MM.1S (cell line): Measurements from ENCODE around the gene DCAF15.

ENCODE experiments used
- DNase-seq: peaks from one replicate; pipeline ENCODE4 v3.0.0-alpha.2; 2015
- H2AFZ ChIP-seq: fragments of 300-600 bp; sonication (generic); 2 replicates; pipeline ENCODE4 v1.6.0; 2016; ENCODE audit warnings: antibody characterized with exemption, low read length
- H3F3A ChIP-seq: fragments of 300-600 bp; sonication (generic); 2 replicates; pipeline ENCODE4 v1.6.1; 2016; ENCODE audit warnings: mild to moderate bottlenecking, antibody characterized with exemption, low read length, moderate library complexity, mixed read lengths; ENCODE audit not compliant: insufficient read depth
- H3K27ac ChIP-seq: fragments of 300-600 bp; sonication (generic); 2 replicates; pipeline ENCODE4 v1.5.1; 2016; ENCODE audit warnings: mild to moderate bottlenecking, low read length
- H3K27me3 ChIP-seq: fragments of 300-600 bp; sonication (generic); replicated peaks from 2 replicates; pipeline ENCODE4 v1.6.0; 2016; ENCODE audit warnings: low read length; ENCODE audit not compliant: insufficient read depth
- H3K36me3 ChIP-seq: fragments of 300-600 bp; sonication (generic); replicated peaks from 2 replicates; pipeline ENCODE4 v1.6.1; 2016; ENCODE audit warnings: mild to moderate bottlenecking, low read length, mixed read lengths; ENCODE audit not compliant: insufficient read depth
- H3K4me1 ChIP-seq: fragments of 300-600 bp; sonication (generic); 2 replicates; pipeline ENCODE4 v1.6.1; 2016; ENCODE audit warnings: low read length, mixed read lengths
- H3K4me2 ChIP-seq: fragments of 300-600 bp; sonication (generic); 2 replicates; pipeline ENCODE4 v1.6.0; 2016; ENCODE audit warnings: low read depth, low read length
- H3K4me3 ChIP-seq: fragments of 300-600 bp; sonication (generic); 2 replicates; pipeline ENCODE4 v1.5.1; 2016; ENCODE audit warnings: low read length, mixed read lengths
- H3K79me2 ChIP-seq: fragments of 300-600 bp; sonication (generic); 2 replicates; pipeline ENCODE4 v1.6.1; 2016; ENCODE audit warnings: mixed run types, low read length, mixed read lengths
- H3K9ac ChIP-seq: fragments of 300-600 bp; sonication (generic); 2 replicates; pipeline ENCODE4 v1.6.1; 2016; ENCODE audit warnings: low read length, mixed read lengths
- H3K9me2 ChIP-seq: fragments of 300-600 bp; sonication (generic); replicated peaks from 2 replicates; pipeline ENCODE4 v1.6.1; 2016; ENCODE audit warnings: mild to moderate bottlenecking, low read length, mixed read lengths; ENCODE audit not compliant: insufficient read depth
- H3K9me3 ChIP-seq: fragments of 300-600 bp; sonication (generic); replicated peaks from 2 replicates; pipeline ENCODE4 v1.6.1; 2016; ENCODE audit warnings: mild to moderate bottlenecking, low read length, mixed read lengths; ENCODE audit not compliant: insufficient read depth
- H4K20me1 ChIP-seq: fragments of 300-600 bp; sonication (generic); 2 replicates; pipeline ENCODE4 v1.6.1; 2016; ENCODE audit warnings: mild to moderate bottlenecking, low read length, moderate library complexity, mixed read lengths; ENCODE audit not compliant: insufficient read depth
- CTCF ChIP-seq: fragments of 300-600 bp; sonication (generic); IDR thresholded peaks from 2 replicates; pipeline ENCODE4 v1.5.1; 2016; ENCODE audit warnings: antibody characterized with exemption, low read length, mixed read lengths
- EZH2 ChIP-seq: fragments of 300-600 bp; sonication (generic); optimal IDR thresholded peaks from 2 replicates; pipeline ENCODE3; 2017; ENCODE audit warnings: low read depth, mild to moderate bottlenecking, antibody characterized with exemption, low read length, mixed read lengths
- EZH2phosphoT487 ChIP-seq: fragments of 300-600 bp; sonication (generic); IDR thresholded peaks from 2 replicates; pipeline ENCODE4 v1.6.1; 2018; ENCODE audit warnings: antibody characterized with exemption, low read length

Gene DCAF15

GRCh38 chr19:13974073-13974472 is 21.8 kb downstream of the DCAF15 start:
- Histone ChIP-seq H3K79me2 (no peaks in the 10 kb centered on the region), H3F3A (no peaks in the 10 kb centered on the region), H3K4me1 (no peaks in the 10 kb centered on the region), H3K9me2 (no peaks in the 10 kb centered on the region), H3K4me2 (no peak overlapping the region), H3K9me3 (no peaks in the 10 kb centered on the region), H3K36me3 (no peaks in the 10 kb centered on the region), H2AFZ (no peak overlapping the region), H3K27me3 (no peaks in the 10 kb centered on the region), H3K4me3 (no peak overlapping the region), H4K20me1 (no peaks in the 10 kb centered on the region), H3K27ac (no peak overlapping the region), H3K9ac (no peak overlapping the region)
- DNase-seq = no peak
- TF ChIP-seq EZH2phosphoT487 = no peak
- no peak for TF ChIP-seq CTCF
- no peak for TF ChIP-seq EZH2

- Histone ChIP-seq H3K4me1 (no peaks in the 10 kb centered on the region), H3K27me3 (no peaks in the 10 kb centered on the region), H3K79me2 (no peaks in the 10 kb centered on the region), H2AFZ (no peak overlapping the region), H4K20me1 (no peaks in the 10 kb centered on the region), H3K36me3 (no peaks in the 10 kb centered on the region), H3F3A (no peaks in the 10 kb centered on the region), H3K9me3 (no peaks in the 10 kb centered on the region), H3K27ac (no peak overlapping the region), H3K9me2 (no peaks in the 10 kb centered on the region), H3K4me3 (no peak overlapping the region), H3K4me2 (no peak overlapping the region), H3K9ac (no peak overlapping the region)
- DNase-seq = no peak
- TF ChIP-seq EZH2 (no peak), EZH2phosphoT487 (no peak), CTCF (no peak)
Measured at GRCh38 chr19:13975870-13976269, 23.6 kb downstream of the DCAF15 start.

- no peaks in the 10 kb centered on the region for H3K9me2 ChIP-seq
- no peak for DNase-seq
- no peaks in the 10 kb centered on the region for H3K9me3 ChIP-seq
- H3K79me2 ChIP-seq = no peaks in the 10 kb centered on the region
- H3K9ac ChIP-seq = no peak overlapping the region
- no peaks in the 10 kb centered on the region for H3K4me1 ChIP-seq
- no peaks in the 10 kb centered on the region for H3K36me3 ChIP-seq
- no peak for TF ChIP-seq EZH2phosphoT487
- no peak for TF ChIP-seq EZH2
- TF ChIP-seq CTCF = no peak
- no peaks in the 10 kb centered on the region for H3F3A ChIP-seq
- no peak overlapping the region for H3K4me2 ChIP-seq
- no peaks in the 10 kb centered on the region for H4K20me1 ChIP-seq
- H3K4me3 ChIP-seq = no peak overlapping the region
- no peak overlapping the region for H2AFZ ChIP-seq
- no peaks in the 10 kb centered on the region for H3K27me3 ChIP-seq
- no peak overlapping the region for H3K27ac ChIP-seq
Measured at GRCh38 chr19:13976446-13976845, 24.1 kb downstream of the DCAF15 start.

- no peak for TF ChIP-seq EZH2
- no peak for TF ChIP-seq EZH2phosphoT487
- TF ChIP-seq CTCF = no peak
- no peak overlapping the region for H2AFZ ChIP-seq
- no peaks in the 10 kb centered on the region for H3K4me1 ChIP-seq
- no peaks in the 10 kb centered on the region for H3K79me2 ChIP-seq
- no peak for DNase-seq
- no peaks in the 10 kb centered on the region for H3K27me3 ChIP-seq
- no peaks in the 10 kb centered on the region for H3K9me2 ChIP-seq
- H3F3A ChIP-seq = no peaks in the 10 kb centered on the region
- no peak overlapping the region for H3K27ac ChIP-seq
- no peaks in the 10 kb centered on the region for H3K36me3 ChIP-seq
- no peaks in the 10 kb centered on the region for H3K9me3 ChIP-seq
- no peak overlapping the region for H3K4me2 ChIP-seq
- no peak overlapping the region for H3K4me3 ChIP-seq
- H3K9ac ChIP-seq = no peak overlapping the region
- H4K20me1 ChIP-seq = no peaks in the 10 kb centered on the region
Measured at GRCh38 chr19:13977803-13978202, 25.5 kb downstream of the DCAF15 start.
